ENCODE data around the gene C9orf57.

DNA sequence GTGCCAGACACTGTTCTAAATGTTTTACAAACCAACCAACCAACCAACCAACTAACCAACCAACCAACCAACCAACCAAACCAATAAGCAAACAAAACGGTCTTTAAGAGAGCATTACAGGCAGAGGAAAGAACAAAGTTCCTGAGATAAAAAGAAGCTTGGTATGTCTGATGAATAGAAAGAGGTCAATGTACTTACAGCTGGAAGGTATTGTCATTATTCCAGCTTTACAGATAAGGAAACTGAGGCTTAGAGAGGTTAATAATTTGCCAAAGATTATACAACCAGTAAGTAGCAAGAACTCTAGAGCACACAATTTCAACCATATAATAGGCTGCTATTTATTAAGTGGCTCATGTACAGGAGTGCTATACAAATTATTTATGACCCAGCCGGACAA lies 29.6 kb downstream of the C9orf57 start:
- TF ChIP-seq, protein P1, sequence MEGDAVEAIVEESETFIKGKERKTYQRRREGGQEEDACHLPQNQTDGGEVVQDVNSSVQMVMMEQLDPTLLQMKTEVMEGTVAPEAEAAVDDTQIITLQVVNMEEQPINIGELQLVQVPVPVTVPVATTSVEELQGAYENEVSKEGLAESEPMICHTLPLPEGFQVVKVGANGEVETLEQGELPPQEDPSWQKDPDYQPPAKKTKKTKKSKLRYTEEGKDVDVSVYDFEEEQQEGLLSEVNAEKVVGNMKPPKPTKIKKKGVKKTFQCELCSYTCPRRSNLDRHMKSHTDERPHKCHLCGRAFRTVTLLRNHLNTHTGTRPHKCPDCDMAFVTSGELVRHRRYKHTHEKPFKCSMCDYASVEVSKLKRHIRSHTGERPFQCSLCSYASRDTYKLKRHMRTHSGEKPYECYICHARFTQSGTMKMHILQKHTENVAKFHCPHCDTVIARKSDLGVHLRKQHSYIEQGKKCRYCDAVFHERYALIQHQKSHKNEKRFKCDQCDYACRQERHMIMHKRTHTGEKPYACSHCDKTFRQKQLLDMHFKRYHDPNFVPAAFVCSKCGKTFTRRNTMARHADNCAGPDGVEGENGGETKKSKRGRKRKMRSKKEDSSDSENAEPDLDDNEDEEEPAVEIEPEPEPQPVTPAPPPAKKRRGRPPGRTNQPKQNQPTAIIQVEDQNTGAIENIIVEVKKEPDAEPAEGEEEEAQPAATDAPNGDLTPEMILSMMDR (IDR thresholded peaks at IDR 0.05), result no peak
- no peak for TF ChIP-seq POLR2A (IDR thresholded peaks at IDR 0.05)

Measured in lower leg skin (tissue), 3 donors.